GM04503 (cell line): Measurements from ENCODE around the gene ACAP2.
"Not testable (repeated sequence)": the region's sequence is repeated elsewhere in the genome, so short reads cannot be mapped to it uniquely, and the experiment has no call there.

Source experiments
- DNase-seq: peaks from one replicate; pipeline ENCODE4 v3.0.0-alpha.2; 2012; ENCODE audit warnings: low read depth

ACAP2 gene

GRCh38 chr3:195385526-195385925 lies 57.3 kb downstream of the ACAP2 start:
- no peak for DNase-seq

GRCh38 chr3:195384952-195385351 lies 57.9 kb downstream of the ACAP2 start:
- DNase-seq, result no peak

GRCh38 chr3:195372220-195372619 lies 70.6 kb downstream of the ACAP2 start:
- no peak for DNase-seq

- no peak for DNase-seq
These were observed 76.5 kb downstream of the ACAP2 start for GRCh38 chr3:195366200-195366925.

- no peak for DNase-seq
These were observed 77.4 kb downstream of the ACAP2 start for GRCh38 chr3:195365371-195365770.

GRCh38 chr3:195357797-195358196 lies 85.0 kb downstream of the ACAP2 start:
- not testable (repeated sequence) for DNase-seq

- DNase-seq, result no peak
These were observed 86.4 kb downstream of the ACAP2 start for GRCh38 chr3:195356151-195357086.

- not testable (repeated sequence) for DNase-seq
These were observed 88.8 kb downstream of the ACAP2 start for GRCh38 chr3:195354009-195354408.

- peak; percentile 82 for DNase-seq
These were observed 89.8 kb downstream of the ACAP2 start for GRCh38 chr3:195352895-195353488.

- no peak for DNase-seq
These were observed 94.2 kb downstream of the ACAP2 start for GRCh38 chr3:195348426-195349115.

GRCh38 chr3:195337747-195338146 lies 105.1 kb downstream of the ACAP2 start:
- DNase-seq, result no peak

GRCh38 chr3:195334967-195335366 lies 107.9 kb downstream of the ACAP2 start:
- no peak for DNase-seq

GRCh38 chr3:195319060-195319459 lies 123.8 kb downstream of the ACAP2 start:
- DNase-seq, result no peak

- DNase-seq, result no peak
These were observed 130.1 kb downstream of the ACAP2 start for GRCh38 chr3:195312714-195313113.

GRCh38 chr3:195307711-195308110 lies 135.1 kb downstream of the ACAP2 start:
- no peak for DNase-seq

- no peak for DNase-seq
These were observed 136.5 kb downstream of the ACAP2 start for GRCh38 chr3:195306369-195306768.

GRCh38 chr3:195302431-195302830 lies 140.4 kb downstream of the ACAP2 start:
- DNase-seq, result no peak

GRCh38 chr3:195297446-195297845 lies 145.4 kb downstream of the ACAP2 start:
- DNase-seq, result no peak

GRCh38 chr3:195296662-195297061 lies 146.2 kb downstream of the ACAP2 start:
- no peak for DNase-seq

- no peak for DNase-seq
These were observed 151.7 kb downstream of the ACAP2 start for GRCh38 chr3:195291121-195291520.

GRCh38 chr3:195290643-195291042 lies 152.2 kb downstream of the ACAP2 start:
- not testable (repeated sequence) for DNase-seq
